Measurements from ENCODE around the gene NAV2.

Gene NAV2

DNA sequence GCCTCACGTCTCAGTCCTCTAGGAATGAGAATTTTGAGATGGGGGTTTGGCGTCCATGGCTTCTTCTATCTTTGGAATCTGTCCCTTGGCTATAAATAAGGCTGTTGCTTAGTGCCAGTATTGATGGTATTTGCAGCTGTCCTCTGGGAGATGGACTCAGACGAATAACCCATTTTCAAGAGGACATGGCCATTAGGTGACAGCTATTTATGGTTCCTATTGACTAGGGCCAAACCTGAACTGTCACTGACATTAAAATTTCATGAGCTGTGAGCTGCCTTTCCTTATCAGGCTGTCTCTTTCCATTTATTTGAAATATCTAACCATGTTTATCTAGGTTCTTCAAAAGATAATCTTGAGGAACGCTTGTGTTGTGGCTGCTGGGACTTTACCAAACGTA, 92.7 kb downstream of the NAV2 start:
- no peaks in the 10 kb centered on the region for H3K9me3 Mint-ChIP-seq
- no peak overlapping the region for H3K4me3 Mint-ChIP-seq
- no peaks in the 10 kb centered on the region for H3K36me3 Mint-ChIP-seq (ENCODE audit: low read depth)
- no peak overlapping the region for H3K27ac Mint-ChIP-seq
- peaks cover 35% of the 10 kb centered on the region for H3K4me1 Mint-ChIP-seq
- peaks cover 8% of the 10 kb centered on the region for H3K27me3 Mint-ChIP-seq (ENCODE audit: low read depth, poor library complexity)
- DNase-seq = no peak
- TF ChIP-seq, protein P1, sequence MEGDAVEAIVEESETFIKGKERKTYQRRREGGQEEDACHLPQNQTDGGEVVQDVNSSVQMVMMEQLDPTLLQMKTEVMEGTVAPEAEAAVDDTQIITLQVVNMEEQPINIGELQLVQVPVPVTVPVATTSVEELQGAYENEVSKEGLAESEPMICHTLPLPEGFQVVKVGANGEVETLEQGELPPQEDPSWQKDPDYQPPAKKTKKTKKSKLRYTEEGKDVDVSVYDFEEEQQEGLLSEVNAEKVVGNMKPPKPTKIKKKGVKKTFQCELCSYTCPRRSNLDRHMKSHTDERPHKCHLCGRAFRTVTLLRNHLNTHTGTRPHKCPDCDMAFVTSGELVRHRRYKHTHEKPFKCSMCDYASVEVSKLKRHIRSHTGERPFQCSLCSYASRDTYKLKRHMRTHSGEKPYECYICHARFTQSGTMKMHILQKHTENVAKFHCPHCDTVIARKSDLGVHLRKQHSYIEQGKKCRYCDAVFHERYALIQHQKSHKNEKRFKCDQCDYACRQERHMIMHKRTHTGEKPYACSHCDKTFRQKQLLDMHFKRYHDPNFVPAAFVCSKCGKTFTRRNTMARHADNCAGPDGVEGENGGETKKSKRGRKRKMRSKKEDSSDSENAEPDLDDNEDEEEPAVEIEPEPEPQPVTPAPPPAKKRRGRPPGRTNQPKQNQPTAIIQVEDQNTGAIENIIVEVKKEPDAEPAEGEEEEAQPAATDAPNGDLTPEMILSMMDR (IDR thresholded peaks at IDR 0.05) = no peak

- no peak for DNase-seq
- no peak overlapping the region for H3K27ac Mint-ChIP-seq
- H3K4me3 Mint-ChIP-seq = no peak overlapping the region
- H3K36me3 Mint-ChIP-seq (ENCODE audit: low read depth) = no peaks in the 10 kb centered on the region
- no peaks in the 10 kb centered on the region for H3K9me3 Mint-ChIP-seq
- TF ChIP-seq, protein P1 (IDR thresholded peaks at IDR 0.05) = no peak
- peaks cover 39% of the 10 kb centered on the region for H3K4me1 Mint-ChIP-seq
- H3K27me3 Mint-ChIP-seq (ENCODE audit: low read depth, poor library complexity) = peaks cover 5% of the 10 kb centered on the region
Observed at GRCh38 chr11:19805827-19806226, 93.2 kb downstream of the NAV2 start.

DNA sequence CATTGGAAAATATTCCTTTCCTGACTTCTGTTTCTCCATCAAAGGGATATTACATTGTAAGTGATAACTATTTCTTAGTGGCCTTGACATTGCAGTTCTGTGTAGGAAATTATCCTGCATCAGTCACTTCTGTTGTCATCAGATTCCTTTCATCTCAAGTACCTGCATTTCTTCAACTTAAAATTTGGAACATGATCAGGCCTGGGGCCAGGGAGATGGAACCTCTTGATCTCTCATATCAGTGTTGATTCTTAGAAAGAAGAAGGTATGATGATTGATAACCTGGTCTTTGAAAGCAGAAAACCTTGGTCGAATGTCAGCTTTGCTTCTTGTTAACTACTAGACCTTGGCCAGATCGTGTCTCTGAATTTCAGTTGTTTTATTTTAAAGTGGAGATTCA, 93.6 kb downstream of the NAV2 start:
- Mint-ChIP-seq H3K27me3 (ENCODE audit: low read depth, poor library complexity) (peaks cover 5% of the 10 kb centered on the region), H3K9me3 (no peaks in the 10 kb centered on the region)

DNA sequence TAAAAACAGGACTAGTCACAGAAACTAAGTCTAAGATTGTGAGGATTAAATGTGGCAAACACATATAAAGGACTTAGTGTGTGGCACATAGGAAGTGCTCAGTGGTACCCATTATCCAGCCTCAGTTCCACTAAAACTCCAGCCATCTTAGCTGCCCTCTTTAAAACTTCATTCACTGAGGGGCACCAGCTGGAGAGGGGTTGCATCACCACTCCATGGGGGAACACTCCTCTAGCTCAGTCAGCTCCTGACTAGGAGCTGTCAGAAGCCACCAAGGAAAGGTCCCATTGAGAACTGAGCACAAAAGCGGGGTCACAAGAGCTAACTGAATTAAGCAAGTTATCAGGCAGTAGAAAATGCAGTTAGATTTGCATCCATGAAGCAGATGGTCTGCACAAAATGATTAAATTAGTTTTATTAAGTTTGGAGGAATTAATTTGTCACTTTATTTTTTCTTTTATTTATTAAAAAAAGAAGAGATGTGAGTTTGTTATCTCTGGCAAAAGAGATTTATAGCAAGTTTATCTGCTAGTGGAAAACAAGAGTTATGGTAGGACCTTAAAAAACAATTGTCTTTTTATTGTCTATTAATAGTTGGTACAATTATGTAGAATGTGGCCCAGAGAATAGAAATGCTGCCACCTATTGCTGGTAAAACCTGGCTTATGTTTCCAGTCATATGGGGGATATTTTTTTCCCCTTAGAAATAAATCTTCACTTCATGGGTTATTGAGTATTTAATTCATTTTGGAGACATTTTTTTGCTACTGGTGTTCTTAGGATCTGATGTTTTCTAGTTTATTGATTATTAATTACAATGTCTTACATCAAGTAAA, 95.7 kb downstream of the NAV2 start:
- Mint-ChIP-seq H3K4me1 (peaks cover 50% of the 10 kb centered on the region), H3K27me3 (ENCODE audit: low read depth, poor library complexity) (peaks cover 6% of the 10 kb centered on the region), H3K36me3 (ENCODE audit: low read depth) (no peaks in the 10 kb centered on the region), H3K9me3 (no peaks in the 10 kb centered on the region), H3K4me3 (no peak overlapping the region), H3K27ac (no peak overlapping the region)
- no peak for DNase-seq
- TF ChIP-seq, protein P1 (IDR thresholded peaks at IDR 0.05) = no peak

More for the DNA sequence above, 93.6 kb downstream of the NAV2 start:
- no peak for DNase-seq
- Mint-ChIP-seq H3K36me3 (ENCODE audit: low read depth) (no peaks in the 10 kb centered on the region), H3K27ac (no peak overlapping the region), H3K4me3 (no peak overlapping the region), H3K4me1 (peaks cover 43% of the 10 kb centered on the region)
- TF ChIP-seq, protein P1 (IDR thresholded peaks at IDR 0.05) = no peak

DNA sequence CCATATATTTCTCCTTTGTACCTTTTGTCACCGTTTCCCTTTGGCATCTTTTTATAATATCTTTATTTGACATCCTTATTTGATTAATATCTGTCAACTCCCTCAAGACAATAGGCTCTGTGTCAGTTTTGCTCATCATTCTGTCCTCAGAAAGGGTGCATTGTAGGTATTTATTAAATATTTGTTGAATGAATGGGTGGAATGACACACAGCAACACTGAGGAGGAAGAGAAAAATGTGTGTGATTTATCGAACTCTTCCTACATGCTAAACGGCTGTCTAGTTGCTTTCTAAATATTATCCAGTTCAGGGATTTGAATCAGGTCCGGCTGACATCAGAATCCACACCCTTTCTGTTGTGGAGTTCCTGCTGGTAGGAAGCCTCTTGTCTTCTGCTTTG, 98.2 kb downstream of the NAV2 start:
- no peaks in the 10 kb centered on the region for H3K36me3 Mint-ChIP-seq (ENCODE audit: low read depth)
- no peaks in the 10 kb centered on the region for H3K9me3 Mint-ChIP-seq
- H3K27ac Mint-ChIP-seq = no peak overlapping the region
- no peak overlapping the region for H3K4me3 Mint-ChIP-seq
- TF ChIP-seq, protein P1 (IDR thresholded peaks at IDR 0.05) = no peak
- DNase-seq = no peak
- H3K27me3 Mint-ChIP-seq (ENCODE audit: low read depth, poor library complexity) = peaks cover 12% of the 10 kb centered on the region
- H3K4me1 Mint-ChIP-seq = peaks cover 40% of the 10 kb centered on the region

DNA sequence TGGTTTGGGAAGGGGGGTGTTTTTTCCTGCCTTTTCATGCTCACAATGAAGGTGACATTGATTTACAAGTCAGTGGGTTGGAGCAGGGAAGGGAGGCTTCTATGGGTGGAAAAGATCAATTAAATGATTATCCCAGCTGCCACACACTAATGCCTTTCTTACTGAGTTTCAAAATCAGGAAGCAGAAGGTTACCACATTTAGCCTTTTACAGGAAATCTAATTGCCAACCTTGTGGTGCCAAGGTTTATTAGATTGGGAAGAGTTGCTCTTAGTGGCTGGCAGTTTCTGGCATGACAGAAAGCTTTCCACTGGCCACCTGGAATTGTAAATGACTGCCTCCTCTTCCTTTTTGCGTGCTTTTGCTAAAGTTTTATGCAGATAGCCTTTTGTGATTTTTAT, 98.7 kb downstream of the NAV2 start:
- H3K9me3 Mint-ChIP-seq = no peaks in the 10 kb centered on the region
- H3K4me1 Mint-ChIP-seq = peaks cover 41% of the 10 kb centered on the region
- DNase-seq = no peak
- peaks cover 12% of the 10 kb centered on the region for H3K27me3 Mint-ChIP-seq (ENCODE audit: low read depth, poor library complexity)
- H3K4me3 Mint-ChIP-seq = no peak overlapping the region
- H3K27ac Mint-ChIP-seq = no peak overlapping the region
- H3K36me3 Mint-ChIP-seq (ENCODE audit: low read depth) = no peaks in the 10 kb centered on the region
- TF ChIP-seq, protein P1 (IDR thresholded peaks at IDR 0.05) = no peak
